ENCODE results near the gene SLC27A5.

- TF ChIP-seq CTCF (IDR thresholded peaks at IDR 0.05 in 4 of 5, conservative IDR thresholded peaks at IDR 0.05 in 1 of 5), result no peak
- no peak for TF ChIP-seq POLR2A (IDR thresholded peaks at IDR 0.05)
Measured at GRCh38 chr19:58555920-58556621, 44.3 kb upstream of the SLC27A5 start.

Data from gastrocnemius medialis (tissue), 4 donors.